Stimulated activated CD8-positive, alpha-beta memory T cell treated with anti-CD3 and anti-CD28 coated beads, Interleukin-4, amount 100 ng/mL, for 48 hours (primary cell): ENCODE measurements around the gene FBXW12.

ENCODE experiments used
- DNase-seq: peaks from one replicate; pipeline ENCODE4 v3.0.0-alpha.2; 2020

Gene FBXW12

GRCh38 chr3:48423883-48424695 lies 52.1 kb downstream of the FBXW12 start:
- no peak for DNase-seq

- DNase-seq, result no peak
Observed at GRCh38 chr3:48425281-48425812, 53.3 kb downstream of the FBXW12 start.

GRCh38 chr3:48426401-48426909 lies 54.4 kb downstream of the FBXW12 start:
- no peak for DNase-seq

- DNase-seq, result no peak
Observed at GRCh38 chr3:48426944-48427629, 55.1 kb downstream of the FBXW12 start.

- DNase-seq, result no peak
Observed at GRCh38 chr3:48427630-48427962, 55.6 kb downstream of the FBXW12 start.

- no peak for DNase-seq
Observed at GRCh38 chr3:48428088-48428571, 56.1 kb downstream of the FBXW12 start.

GRCh38 chr3:48428572-48429316 lies 56.7 kb downstream of the FBXW12 start:
- no peak for DNase-seq

- DNase-seq, result peak; percentile 71
Observed at GRCh38 chr3:48429317-48429959, 57.4 kb downstream of the FBXW12 start.

GRCh38 chr3:48429960-48430707 lies 58.1 kb downstream of the FBXW12 start, which contains the start of gene PLXNB1:
Gene PLXNB1 (minus strand): TSS chr3:48430086. CDS start chr3:48424611, 5,475 bp downstream.
- no peak for DNase-seq

GRCh38 chr3:48430708-48431101 lies 58.7 kb downstream of the FBXW12 start:
- DNase-seq, result no peak

GRCh38 chr3:48431224-48432029 lies 59.4 kb downstream of the FBXW12 start:
- no peak for DNase-seq

GRCh38 chr3:48432411-48433371 lies 60.7 kb downstream of the FBXW12 start:
- no peak for DNase-seq

- DNase-seq, result no peak
Observed at GRCh38 chr3:48433472-48434118, 61.6 kb downstream of the FBXW12 start.

GRCh38 chr3:48434591-48435222 lies 62.7 kb downstream of the FBXW12 start:
- no peak for DNase-seq

GRCh38 chr3:48435223-48435595 lies 63.2 kb downstream of the FBXW12 start:
- no peak for DNase-seq

GRCh38 chr3:48435774-48436476 lies 63.9 kb downstream of the FBXW12 start:
- peak; percentile 89 for DNase-seq

GRCh38 chr3:48436477-48436787 lies 64.4 kb downstream of the FBXW12 start:
- no peak for DNase-seq

- DNase-seq, result no peak
Observed at GRCh38 chr3:48436855-48437254, 64.8 kb downstream of the FBXW12 start.
